Epithelial cell of esophagus (primary cell): ENCODE measurements around the gene CTAG1A.
"Not testable (repeated sequence)": the region's sequence is repeated elsewhere in the genome, so short reads cannot be mapped to it uniquely, and the experiment has no call there.

Experiments
- DNase-seq: peaks from one replicate; pipeline ENCODE4 v3.0.0; 2010; ENCODE audit warnings: low read depth
- H3K4me3 ChIP-seq: 2 replicates; pipeline ENCODE4 v1.5.1; 2011; ENCODE audit warnings: mild to moderate bottlenecking, low read length, control low read depth
- TF ChIP-seq, protein P1 (sequence below): IDR thresholded peaks from 2 replicates; pipeline ENCODE4 v1.5.1; 2011; ENCODE audit warnings: low read depth, mild to moderate bottlenecking, low read length, control low read depth, inconsistent platforms; ENCODE audit not compliant: insufficient read depth; ENCODE audit errors: missing control alignments

CTAG1A gene

GRCh38 chrX:154560326-154560725 lies 24.6 kb upstream of the CTAG1A start:
- H3K4me3 ChIP-seq, DNase-seq: not testable (repeated sequence)

GRCh38 chrX:154562295-154562694 lies 22.6 kb upstream of the CTAG1A start:
- not testable (repeated sequence) for DNase-seq, H3K4me3 ChIP-seq

- H3K4me3 ChIP-seq, DNase-seq: not testable (repeated sequence)
Measured at GRCh38 chrX:154570361-154570760, 14.6 kb upstream of the CTAG1A start.

DNA sequence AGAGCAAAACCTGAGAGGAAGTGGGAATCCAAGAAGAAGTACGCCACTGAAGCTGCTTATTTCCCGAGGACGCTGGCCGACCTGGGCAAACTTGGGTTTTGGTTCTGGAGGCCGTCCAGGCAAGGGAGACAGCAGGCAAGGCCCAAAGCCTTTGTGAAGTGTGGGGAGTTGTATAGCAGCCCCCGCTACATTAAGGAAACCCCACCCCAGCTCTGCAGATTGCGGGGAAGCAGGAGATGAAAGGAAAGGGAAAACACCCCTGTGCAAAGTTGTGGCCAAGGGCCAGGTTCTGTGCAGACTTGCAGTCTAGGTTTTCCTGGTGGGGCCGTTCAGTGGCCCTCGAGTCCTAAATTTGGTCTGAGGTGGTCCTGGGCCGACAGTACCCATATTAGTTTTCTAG lies 11.9 kb upstream of the CTAG1A start:
- not testable (repeated sequence) for H3K4me3 ChIP-seq, DNase-seq

- H3K4me3 ChIP-seq, DNase-seq: not testable (repeated sequence)
Measured at GRCh38 chrX:154575076-154575475, 9.9 kb upstream of the CTAG1A start.

- DNase-seq: not testable (repeated sequence)
Measured at GRCh38 chrX:154582994-154583393, 1.9 kb upstream of the CTAG1A start.

GRCh38 chrX:154590415-154590814 lies 5.5 kb downstream of the CTAG1A start:
- DNase-seq, H3K4me3 ChIP-seq: not testable (repeated sequence)

More at GRCh38 chrX:154582994-154583393, 1.9 kb upstream of the CTAG1A start:
- not testable (repeated sequence) for H3K4me3 ChIP-seq

- DNase-seq: no peak
- no peak overlapping the region for H3K4me3 ChIP-seq
- TF ChIP-seq, protein P1, sequence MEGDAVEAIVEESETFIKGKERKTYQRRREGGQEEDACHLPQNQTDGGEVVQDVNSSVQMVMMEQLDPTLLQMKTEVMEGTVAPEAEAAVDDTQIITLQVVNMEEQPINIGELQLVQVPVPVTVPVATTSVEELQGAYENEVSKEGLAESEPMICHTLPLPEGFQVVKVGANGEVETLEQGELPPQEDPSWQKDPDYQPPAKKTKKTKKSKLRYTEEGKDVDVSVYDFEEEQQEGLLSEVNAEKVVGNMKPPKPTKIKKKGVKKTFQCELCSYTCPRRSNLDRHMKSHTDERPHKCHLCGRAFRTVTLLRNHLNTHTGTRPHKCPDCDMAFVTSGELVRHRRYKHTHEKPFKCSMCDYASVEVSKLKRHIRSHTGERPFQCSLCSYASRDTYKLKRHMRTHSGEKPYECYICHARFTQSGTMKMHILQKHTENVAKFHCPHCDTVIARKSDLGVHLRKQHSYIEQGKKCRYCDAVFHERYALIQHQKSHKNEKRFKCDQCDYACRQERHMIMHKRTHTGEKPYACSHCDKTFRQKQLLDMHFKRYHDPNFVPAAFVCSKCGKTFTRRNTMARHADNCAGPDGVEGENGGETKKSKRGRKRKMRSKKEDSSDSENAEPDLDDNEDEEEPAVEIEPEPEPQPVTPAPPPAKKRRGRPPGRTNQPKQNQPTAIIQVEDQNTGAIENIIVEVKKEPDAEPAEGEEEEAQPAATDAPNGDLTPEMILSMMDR: no peak
Measured at GRCh38 chrX:154592505-154592904, 7.6 kb downstream of the CTAG1A start.

GRCh38 chrX:154593201-154593600 lies 8.3 kb downstream of the CTAG1A start:
- TF ChIP-seq, protein P1: no peak
- H3K4me3 ChIP-seq: no peak overlapping the region
- DNase-seq: no peak

- TF ChIP-seq, protein P1: no peak
- no peak for DNase-seq
Measured at GRCh38 chrX:154594491-154594890, 9.6 kb downstream of the CTAG1A start.

GRCh38 chrX:154595559-154596249 lies 10.8 kb downstream of the CTAG1A start:
- DNase-seq: no peak
- TF ChIP-seq, protein P1: no peak

More at GRCh38 chrX:154594491-154594890, 9.6 kb downstream of the CTAG1A start:
- H3K4me3 ChIP-seq: no peak overlapping the region

More at GRCh38 chrX:154595559-154596249, 10.8 kb downstream of the CTAG1A start:
- no peak overlapping the region for H3K4me3 ChIP-seq
